Vagina (tissue), 2 donors: ENCODE data around the gene TASP1. TPM values are rescaled to one million over a fixed set of nuclear protein-coding genes. Genes with fewer than 3 reads are reported as not detected.

Experiments used
- DNase-seq, 2 donors: peaks; one replicate each; pipeline ENCODE4 v3.0.0-alpha.2; 2017; ENCODE audit errors: extremely low spot score in 2 of 2
- H3K27ac ChIP-seq: fragments of 200-600 bp; sonication (generic); one replicate; pipeline ENCODE4 v1.5.1; 2019
- H3K27me3 ChIP-seq: fragments of 200-600 bp; sonication (generic); one replicate; pipeline ENCODE4 v1.5.1; 2019
- H3K36me3 ChIP-seq, 2 donors: fragments of 200-600 bp; sonication (generic); one replicate each; pipeline ENCODE4 v1.5.1; 2017 to 2019
- H3K4me1 ChIP-seq: fragments of 200-600 bp; sonication (generic); one replicate; pipeline ENCODE4 v1.5.1; 2019
- H3K4me3 ChIP-seq, 2 donors: fragments of 200-600 bp; sonication (generic); 1 replicate in 1 of 2; 2 replicates in 1 of 2; pipeline ENCODE4 v1.5.1; 2016 to 2019
- H3K9me3 ChIP-seq: fragments of 200-600 bp; sonication (generic); one replicate; pipeline ENCODE4 v1.5.1; 2019
- POLR2A ChIP-seq, 2 donors: fragments of 450-650 bp; IDR thresholded peaks; one replicate each; pipeline ENCODE4 v1.6.1; 2017; ENCODE audit warnings: antibody characterized with exemption in 2 of 2, mild to moderate bottlenecking in 2 of 2, moderate library complexity in 2 of 2
- POLR2AphosphoS5 ChIP-seq, 2 donors: sonication (generic); formaldehyde crosslinking; IDR thresholded peaks; one replicate each; pipeline ENCODE4 v1.9.0; 2017; ENCODE audit warnings: antibody characterized with exemption in 2 of 2, mild to moderate bottlenecking in 2 of 2, low read depth in 1 of 2; ENCODE audit not compliant: insufficient read depth in 1 of 2
- intact Hi-C: fragments of 100-400 bp; cut with DNase I; formaldehyde crosslinking; loops from one replicate; pipeline ENCODE4 v1.15.1; 2023
- total RNA-seq: library from RNA; depleted of rRNA; stranded (reverse); fragments of >200 nt; gene quantifications from one replicate; pipeline ENCODE4 v1.2.3, GENCODE V29; 2016
- TF ChIP-seq, protein P1 (sequence below), 3 experiments: fragments of 450-650 bp in 2 of 3; fragments of 200-600 bp in 1 of 3; sonication (generic) in 1 of 3; IDR thresholded peaks; one replicate each; pipeline ENCODE4 v1.5.1; 2017 to 2019; ENCODE audit warnings: antibody characterized with exemption in 3 of 3, mild to moderate bottlenecking in 2 of 3, moderate library complexity in 2 of 3

Gene TASP1
- total RNA-seq, 1 donor from 2014 or later: 12.5 TPM

DNA sequence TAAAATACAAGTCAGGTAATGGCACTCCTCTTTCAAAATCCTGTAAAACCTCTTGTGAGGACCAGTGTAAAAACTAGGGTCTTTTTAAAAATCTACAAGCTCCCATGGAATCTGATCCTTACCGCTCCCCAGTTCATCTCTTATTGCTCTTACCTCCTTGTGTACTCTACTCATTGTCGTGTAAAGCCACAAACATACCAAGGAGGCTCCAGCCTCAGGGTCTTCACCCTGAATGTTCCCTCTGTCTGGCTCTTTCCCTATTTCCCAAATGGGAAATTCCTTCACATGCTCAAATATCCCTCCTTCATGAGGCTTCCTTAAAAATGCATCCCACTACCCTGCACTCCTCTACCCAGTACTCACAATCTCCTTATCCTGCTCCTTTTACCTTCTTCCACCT lies 67.1 kb downstream of the TASP1 start:
- H3K9me3 ChIP-seq: no peaks in the 10 kb centered on the region
- TF ChIP-seq POLR2A (IDR thresholded peaks at IDR 0.05): no peak
- no peak for TF ChIP-seq POLR2AphosphoS5 (IDR thresholded peaks at IDR 0.05; ENCODE audit: insufficient read depth in 1 of 2, low read depth in 1 of 2)
- TF ChIP-seq, protein P1, sequence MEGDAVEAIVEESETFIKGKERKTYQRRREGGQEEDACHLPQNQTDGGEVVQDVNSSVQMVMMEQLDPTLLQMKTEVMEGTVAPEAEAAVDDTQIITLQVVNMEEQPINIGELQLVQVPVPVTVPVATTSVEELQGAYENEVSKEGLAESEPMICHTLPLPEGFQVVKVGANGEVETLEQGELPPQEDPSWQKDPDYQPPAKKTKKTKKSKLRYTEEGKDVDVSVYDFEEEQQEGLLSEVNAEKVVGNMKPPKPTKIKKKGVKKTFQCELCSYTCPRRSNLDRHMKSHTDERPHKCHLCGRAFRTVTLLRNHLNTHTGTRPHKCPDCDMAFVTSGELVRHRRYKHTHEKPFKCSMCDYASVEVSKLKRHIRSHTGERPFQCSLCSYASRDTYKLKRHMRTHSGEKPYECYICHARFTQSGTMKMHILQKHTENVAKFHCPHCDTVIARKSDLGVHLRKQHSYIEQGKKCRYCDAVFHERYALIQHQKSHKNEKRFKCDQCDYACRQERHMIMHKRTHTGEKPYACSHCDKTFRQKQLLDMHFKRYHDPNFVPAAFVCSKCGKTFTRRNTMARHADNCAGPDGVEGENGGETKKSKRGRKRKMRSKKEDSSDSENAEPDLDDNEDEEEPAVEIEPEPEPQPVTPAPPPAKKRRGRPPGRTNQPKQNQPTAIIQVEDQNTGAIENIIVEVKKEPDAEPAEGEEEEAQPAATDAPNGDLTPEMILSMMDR (IDR thresholded peaks at IDR 0.05): no peak
- intact Hi-C loops: no loop called here
- H3K27ac ChIP-seq: no peak overlapping the region
- no peak for DNase-seq
- H3K27me3 ChIP-seq: no peaks in the 10 kb centered on the region
- no peaks in the 10 kb centered on the region for H3K36me3 ChIP-seq
- H3K4me3 ChIP-seq: no peak overlapping the region
- peaks cover 7% of the 10 kb centered on the region for H3K4me1 ChIP-seq

GRCh38 chr20:13567663-13568062 lies 71.1 kb downstream of the TASP1 start:
- intact Hi-C loops: no loop called here
- H3K9me3 ChIP-seq: no peaks in the 10 kb centered on the region
- peaks cover 7% of the 10 kb centered on the region for H3K4me1 ChIP-seq
- no peak overlapping the region for H3K4me3 ChIP-seq
- no peaks in the 10 kb centered on the region for H3K27me3 ChIP-seq
- DNase-seq: no peak
- no peak for TF ChIP-seq POLR2AphosphoS5 (IDR thresholded peaks at IDR 0.05; ENCODE audit: insufficient read depth in 1 of 2, low read depth in 1 of 2)
- TF ChIP-seq POLR2A (IDR thresholded peaks at IDR 0.05): no peak
- TF ChIP-seq, protein P1 (IDR thresholded peaks at IDR 0.05): no peak
- no peaks in the 10 kb centered on the region for H3K36me3 ChIP-seq
- H3K27ac ChIP-seq: no peak overlapping the region

GRCh38 chr20:13563854-13564253 lies 74.9 kb downstream of the TASP1 start:
- intact Hi-C loops: no loop called here
- Histone ChIP-seq H3K4me3 (no peak overlapping the region), H3K27me3 (no peaks in the 10 kb centered on the region), H3K4me1 (no peaks in the 10 kb centered on the region), H3K27ac (no peak overlapping the region), H3K9me3 (no peaks in the 10 kb centered on the region), H3K36me3 (no peaks in the 10 kb centered on the region)
- TF ChIP-seq POLR2AphosphoS5 (IDR thresholded peaks at IDR 0.05; ENCODE audit: insufficient read depth in 1 of 2, low read depth in 1 of 2) (no peak), POLR2A (IDR thresholded peaks at IDR 0.05) (no peak)
- TF ChIP-seq, protein P1 (IDR thresholded peaks at IDR 0.05): no peak
- no peak for DNase-seq

DNA sequence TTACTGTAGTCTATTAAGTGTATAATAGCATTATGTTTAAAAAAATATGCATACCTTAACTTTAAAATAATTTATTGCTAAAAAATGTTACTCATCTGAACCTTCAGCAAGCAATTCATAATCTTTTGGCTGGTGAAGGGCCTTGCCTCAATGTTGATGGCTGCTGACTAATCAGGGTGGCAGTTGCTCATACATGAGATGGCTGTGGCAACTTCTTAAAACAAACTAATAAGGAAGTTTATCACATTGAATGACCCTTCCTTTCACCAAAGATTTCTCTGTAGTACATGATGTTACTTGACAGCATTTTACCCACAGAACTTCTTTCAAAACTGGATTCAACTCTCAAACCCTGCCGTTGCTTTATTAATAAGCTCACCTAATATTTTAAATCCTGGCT lies 84.0 kb downstream of the TASP1 start:
- intact Hi-C loops: no loop called here
- no peaks in the 10 kb centered on the region for H3K9me3 ChIP-seq
- H3K4me3 ChIP-seq: no peak overlapping the region
- H3K27me3 ChIP-seq: no peaks in the 10 kb centered on the region
- no peak overlapping the region for H3K27ac ChIP-seq
- DNase-seq: no peak
- no peaks in the 10 kb centered on the region for H3K36me3 ChIP-seq
- TF ChIP-seq POLR2AphosphoS5 (IDR thresholded peaks at IDR 0.05; ENCODE audit: insufficient read depth in 1 of 2, low read depth in 1 of 2) (no peak), POLR2A (IDR thresholded peaks at IDR 0.05) (no peak)
- TF ChIP-seq, protein P1 (IDR thresholded peaks at IDR 0.05): no peak
- no peaks in the 10 kb centered on the region for H3K4me1 ChIP-seq

DNA sequence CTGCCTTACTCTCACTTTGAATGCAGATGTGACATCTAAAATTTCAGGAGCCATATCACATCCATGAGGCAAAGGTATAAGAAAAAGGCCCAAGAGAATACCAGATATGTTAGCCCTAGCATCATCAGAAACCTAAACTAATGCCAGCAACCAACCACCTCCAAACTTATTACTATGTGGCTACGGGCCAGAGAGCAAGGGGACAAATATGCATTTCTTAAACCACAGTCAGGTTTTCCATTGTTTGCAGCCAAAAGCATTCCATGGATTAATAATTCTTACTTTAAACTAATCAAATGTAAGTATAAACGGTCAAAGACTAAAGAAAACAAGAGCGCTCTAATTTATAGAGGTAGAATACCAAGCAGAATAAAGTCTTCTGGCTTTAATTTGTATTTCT lies 84.7 kb downstream of the TASP1 start:
- Histone ChIP-seq H3K27ac (no peak overlapping the region), H3K36me3 (no peaks in the 10 kb centered on the region), H3K4me1 (no peaks in the 10 kb centered on the region), H3K4me3 (no peak overlapping the region), H3K9me3 (no peaks in the 10 kb centered on the region), H3K27me3 (no peaks in the 10 kb centered on the region)
- no peak for DNase-seq
- TF ChIP-seq POLR2A (IDR thresholded peaks at IDR 0.05) (no peak), POLR2AphosphoS5 (IDR thresholded peaks at IDR 0.05; ENCODE audit: insufficient read depth in 1 of 2, low read depth in 1 of 2) (no peak)
- TF ChIP-seq, protein P1 (IDR thresholded peaks at IDR 0.05): no peak
- intact Hi-C loops: no loop called here
